H1 (cell line): ENCODE data around the gene TWIST1. TPM values are rescaled to one million over a fixed set of nuclear protein-coding genes. Genes with fewer than 3 reads are reported as not detected.

ENCODE experiments used
- BACH1 ChIP-seq: IDR thresholded peaks from 2 replicates; pipeline ENCODE4 v1.6.1; 2012; ENCODE audit warnings: low read length, improper control_type of control experiment
- CEBPB ChIP-seq: IDR thresholded peaks from 2 replicates; pipeline ENCODE4 v1.6.1; 2012; ENCODE audit warnings: low read depth, low read length
- CHD7 ChIP-seq: fragments of 300-600 bp; sonication (generic); IDR thresholded peaks from 2 replicates; pipeline ENCODE4 v1.7.1; 2012; ENCODE audit warnings: low read length, moderate library complexity, mild to moderate bottlenecking, inconsistent platforms; ENCODE audit not compliant: insufficient replicate concordance
- EP300 ChIP-seq, 2 experiments: IDR thresholded peaks; 1 replicate in 1 of 2; 2 replicates in 1 of 2; pipeline ENCODE4 v1.6.1; 2011 to 2012; ENCODE audit warnings: low read depth in 2 of 2, low read length in 2 of 2, mild to moderate bottlenecking in 2 of 2, borderline replicate concordance in 1 of 2, inconsistent platforms in 1 of 2, moderate library complexity in 1 of 2
- KDM5A ChIP-seq: fragments of 200-600 bp; IDR thresholded peaks from 2 replicates; pipeline ENCODE4 v1.7.1; 2012; ENCODE audit warnings: mild to moderate bottlenecking, low read length, inconsistent platforms, mixed read lengths
- POLR2A ChIP-seq, 2 experiments: IDR thresholded peaks; 1 replicate in 1 of 2; 2 replicates in 1 of 2; pipeline ENCODE4 v1.6.1; 2011; ENCODE audit warnings: low read depth in 2 of 2, low read length in 2 of 2, mild to moderate bottlenecking in 2 of 2; ENCODE audit errors: control extremely low read depth in 1 of 2
- RBBP5 ChIP-seq: IDR thresholded peaks from 2 replicates; pipeline ENCODE4 v1.7.1; 2012; ENCODE audit warnings: low read depth, mild to moderate bottlenecking, inconsistent platforms, low read length, moderate library complexity, borderline replicate concordance
- SRF ChIP-seq: IDR thresholded peaks from 2 replicates; pipeline ENCODE4 v1.6.1; 2011; ENCODE audit warnings: mild to moderate bottlenecking, low read depth, low read length, moderate library complexity
- TAF7 ChIP-seq: optimal IDR thresholded peaks from 2 replicates; pipeline ENCODE3; 2011; ENCODE audit warnings: low read depth, mild to moderate bottlenecking, inconsistent platforms, low read length, moderate library complexity, borderline replicate concordance
- TEAD4 ChIP-seq: IDR thresholded peaks from 2 replicates; pipeline ENCODE4 v1.6.1; 2012; ENCODE audit warnings: low read depth, low read length, inconsistent platforms, mixed read lengths
- ZNF274 ChIP-seq: IDR thresholded peaks from 2 replicates; pipeline ENCODE4 v1.7.0; 2012; ENCODE audit warnings: low read length, borderline replicate concordance; ENCODE audit errors: extremely low read depth
- polyA plus RNA-seq, 7 experiments: library from polyadenylated mRNA; depleted of rRNA in 3 of 7; stranded (reverse) in 5 of 7; unstranded in 2 of 7; fragments of >200 nt in 5 of 7; fragments of 200-250 nt in 2 of 7; gene quantifications; 1 replicate in 5 of 7; 2 replicates in 1 of 7; 4 replicates in 1 of 7; pipeline versions ENCODE4 v1.2.1 to v1.2.3, GENCODE V29; 2011 to 2013; ENCODE audit warnings: missing spikeins in 2 of 7, mixed read lengths in 2 of 7
- total RNA-seq: library from RNA; stranded (reverse); fragmentation: NEBNext Ultra II Directional; extraction: Animal tissue kit (Norgen Biotek cat#: 25700); gene quantifications from 2 replicates; pipeline ENCODE4 v1.2.1, GENCODE V29; 2021

TWIST1 gene
- total and polyA plus RNA-seq, 2 of the 8 experiments (the other 6 are each of a cell fraction or from before 2014, with no cell fraction given): 0.29 to 0.52 TPM

GRCh38 chr7:19145434-19146115 is 28.1 kb upstream of the TWIST1 start (continued):
- TF ChIP-seq CHD7 (no peak), BACH1 (no peak), SRF (no peak), TEAD4 (peak; percentile 77), RBBP5 (no peak), POLR2A (IDR thresholded peaks at IDR 0.05; ENCODE audit: control extremely low read depth in 1 of 2, low read depth in 2 of 2, low read length in 2 of 2) (no peak), TAF7 (no peak), ZNF274 (no peak), CEBPB (no peak), EP300 (IDR thresholded peaks at IDR 0.05; ENCODE audit: borderline replicate concordance in 1 of 2, low read depth in 2 of 2, low read length in 2 of 2) (no peak), KDM5A (no peak)
